ENCODE results near the gene ILKAP.

- TF ChIP-seq POLR2A (IDR thresholded peaks at IDR 0.05; ENCODE audit: low read depth, low read length) (no peak), POLR2AphosphoS5 (IDR thresholded peaks at IDR 0.05; ENCODE audit: low read depth, low read length) (no peak), TAF1 (IDR thresholded peaks at IDR 0.05; ENCODE audit: low read depth, low read length) (no peak), POU2F2 (IDR thresholded peaks at IDR 0.05; ENCODE audit: low read depth, low read length) (no peak), SPI1 (IDR thresholded peaks at IDR 0.05; ENCODE audit: low read depth, low read length) (no peak)
These were observed 40.1 kb upstream of the ILKAP start for GRCh38 chr2:238243496-238244076.
